ENCODE results near the gene NADK2. TPM values are rescaled to one million over a fixed set of nuclear protein-coding genes. Genes with fewer than 3 reads are reported as not detected.
"Not testable (repeated sequence)": the region's sequence is repeated elsewhere in the genome, so short reads cannot be mapped to it uniquely, and the experiment has no call there.

The NADK2 gene
- total RNA-seq, 2 donors from 2014 or later: 21.6 to 37.9 TPM

DNA sequence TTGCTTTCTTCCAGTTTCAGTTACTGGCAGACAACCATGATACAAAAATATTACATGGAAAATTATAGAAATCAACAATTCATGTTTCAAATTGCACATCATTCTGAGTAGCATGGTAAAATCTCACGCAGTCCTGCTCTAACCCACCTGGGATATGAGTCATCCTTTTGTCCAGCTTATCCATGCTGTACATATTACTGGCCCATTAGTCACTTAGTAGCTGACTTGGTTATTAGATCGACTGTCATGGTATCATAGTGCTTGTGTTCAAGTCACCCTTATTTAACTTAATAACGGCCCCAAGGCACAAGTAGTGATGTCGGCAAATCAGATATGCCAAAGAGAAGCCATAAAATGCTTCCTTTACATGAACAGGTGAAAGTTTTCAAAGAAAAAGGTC, 41.2 kb downstream of the NADK2 start:
- no peak for DNase-seq (ENCODE audit: low spot score)
- Histone ChIP-seq H3K4me3 (no peak overlapping the region), H3K27me3 (replicated peaks; ENCODE audit: insufficient read depth) (no peaks in the 10 kb centered on the region), H3K36me3 (no peaks in the 10 kb centered on the region), H3K27ac (no peak overlapping the region), H3K4me1 (replicated peaks) (no peaks in the 10 kb centered on the region), H3K9me3 (no peaks in the 10 kb centered on the region)
- WGBS: 82% methylated on average over 4 of the region's 4 CpGs
- TF ChIP-seq, protein P1, sequence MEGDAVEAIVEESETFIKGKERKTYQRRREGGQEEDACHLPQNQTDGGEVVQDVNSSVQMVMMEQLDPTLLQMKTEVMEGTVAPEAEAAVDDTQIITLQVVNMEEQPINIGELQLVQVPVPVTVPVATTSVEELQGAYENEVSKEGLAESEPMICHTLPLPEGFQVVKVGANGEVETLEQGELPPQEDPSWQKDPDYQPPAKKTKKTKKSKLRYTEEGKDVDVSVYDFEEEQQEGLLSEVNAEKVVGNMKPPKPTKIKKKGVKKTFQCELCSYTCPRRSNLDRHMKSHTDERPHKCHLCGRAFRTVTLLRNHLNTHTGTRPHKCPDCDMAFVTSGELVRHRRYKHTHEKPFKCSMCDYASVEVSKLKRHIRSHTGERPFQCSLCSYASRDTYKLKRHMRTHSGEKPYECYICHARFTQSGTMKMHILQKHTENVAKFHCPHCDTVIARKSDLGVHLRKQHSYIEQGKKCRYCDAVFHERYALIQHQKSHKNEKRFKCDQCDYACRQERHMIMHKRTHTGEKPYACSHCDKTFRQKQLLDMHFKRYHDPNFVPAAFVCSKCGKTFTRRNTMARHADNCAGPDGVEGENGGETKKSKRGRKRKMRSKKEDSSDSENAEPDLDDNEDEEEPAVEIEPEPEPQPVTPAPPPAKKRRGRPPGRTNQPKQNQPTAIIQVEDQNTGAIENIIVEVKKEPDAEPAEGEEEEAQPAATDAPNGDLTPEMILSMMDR (IDR thresholded peaks at IDR 0.05): no peak
- TF ChIP-seq POLR2AphosphoS5 (IDR thresholded peaks at IDR 0.05) (no peak), POLR2A (IDR thresholded peaks at IDR 0.05) (no peak)
- intact Hi-C loops (cut with DNase I): no loop called here

DNA sequence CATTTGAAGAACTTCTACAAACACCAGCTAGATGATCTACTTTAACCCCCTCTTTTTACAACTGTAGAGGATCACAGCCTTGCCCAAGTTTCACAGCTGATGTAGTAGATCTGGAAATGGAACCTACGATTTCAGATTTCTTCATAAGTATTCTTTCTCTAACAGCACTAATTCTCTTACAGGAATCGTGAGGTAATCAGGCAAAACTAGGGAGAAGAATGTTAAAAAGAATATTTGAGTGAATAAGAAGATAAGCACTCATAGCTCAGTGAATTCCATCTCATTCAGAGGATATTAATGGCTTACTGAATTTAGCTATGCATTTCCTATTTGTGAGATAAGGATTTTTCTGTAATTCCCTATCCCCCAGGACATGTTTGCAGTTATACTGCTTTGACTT, 42.1 kb downstream of the NADK2 start:
- H3K27me3 ChIP-seq (replicated peaks; ENCODE audit: insufficient read depth): no peaks in the 10 kb centered on the region
- TF ChIP-seq, protein P1 (IDR thresholded peaks at IDR 0.05): no peak
- TF ChIP-seq POLR2AphosphoS5 (IDR thresholded peaks at IDR 0.05) (no peak), POLR2A (IDR thresholded peaks at IDR 0.05) (no peak)
- no peak for DNase-seq (ENCODE audit: low spot score)
- no peak overlapping the region for H3K4me3 ChIP-seq
- intact Hi-C loops (cut with DNase I): no loop called here
- 90% methylated on average over 2 of the region's 2 CpGs for WGBS
- no peaks in the 10 kb centered on the region for H3K9me3 ChIP-seq
- no peak overlapping the region for H3K27ac ChIP-seq
- no peaks in the 10 kb centered on the region for H3K36me3 ChIP-seq
- no peaks in the 10 kb centered on the region for H3K4me1 ChIP-seq (replicated peaks)

DNA sequence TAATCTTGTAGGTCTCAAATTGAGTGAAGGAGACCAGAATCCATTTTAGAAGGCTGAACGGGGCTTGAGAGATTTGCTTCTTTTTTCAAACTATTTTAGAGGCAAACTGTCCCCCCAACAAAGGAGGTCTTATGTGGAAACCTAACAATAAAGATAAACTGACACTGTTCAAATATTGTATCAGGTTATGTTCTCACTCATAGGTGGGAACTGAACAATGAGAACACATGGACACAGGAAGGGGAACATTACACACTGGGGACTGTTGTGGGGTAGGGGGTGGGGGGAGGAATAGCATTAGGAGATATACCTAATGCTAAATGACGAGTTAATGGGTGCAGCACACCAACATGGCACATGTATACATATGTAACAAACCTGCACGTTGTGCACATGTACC, 42.9 kb downstream of the NADK2 start:
- H3K4me1 ChIP-seq (replicated peaks); H3K27ac ChIP-seq; DNase-seq (ENCODE audit: low spot score); H3K27me3 ChIP-seq (replicated peaks; ENCODE audit: insufficient read depth); H3K4me3 ChIP-seq; intact Hi-C loops (cut with DNase I); H3K36me3 ChIP-seq; H3K9me3 ChIP-seq: not testable (repeated sequence)
- 73% methylated on average over 3 of the region's 3 CpGs for WGBS

DNA sequence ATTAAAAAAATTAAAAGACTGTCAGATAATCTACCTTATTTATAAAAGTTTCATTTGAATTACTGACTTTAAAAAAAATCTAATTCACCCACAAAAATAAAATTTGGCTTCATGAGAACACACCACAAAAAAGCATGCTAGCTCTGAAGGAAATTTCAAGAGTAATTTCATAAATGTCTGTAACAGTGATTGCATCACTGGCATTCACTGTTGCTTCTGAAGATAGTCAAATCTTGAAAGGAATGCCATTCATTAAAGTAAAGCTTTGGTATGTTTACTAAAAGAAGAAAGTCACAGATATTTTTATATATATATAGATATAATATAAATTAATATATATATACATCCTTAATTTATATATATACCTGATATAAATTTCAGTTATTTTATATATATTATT, 43.4 kb downstream of the NADK2 start:
- DNase-seq (ENCODE audit: low spot score): no peak
- H3K36me3 ChIP-seq: no peaks in the 10 kb centered on the region
- H3K9me3 ChIP-seq: no peaks in the 10 kb centered on the region
- intact Hi-C loops (cut with DNase I): no loop called here
- no peaks in the 10 kb centered on the region for H3K4me1 ChIP-seq (replicated peaks)
- H3K4me3 ChIP-seq: no peak overlapping the region
- no peak overlapping the region for H3K27ac ChIP-seq
- TF ChIP-seq POLR2AphosphoS5 (IDR thresholded peaks at IDR 0.05) (no peak), POLR2A (IDR thresholded peaks at IDR 0.05) (no peak)
- TF ChIP-seq, protein P1 (IDR thresholded peaks at IDR 0.05): no peak
- H3K27me3 ChIP-seq (replicated peaks; ENCODE audit: insufficient read depth): no peaks in the 10 kb centered on the region

DNA sequence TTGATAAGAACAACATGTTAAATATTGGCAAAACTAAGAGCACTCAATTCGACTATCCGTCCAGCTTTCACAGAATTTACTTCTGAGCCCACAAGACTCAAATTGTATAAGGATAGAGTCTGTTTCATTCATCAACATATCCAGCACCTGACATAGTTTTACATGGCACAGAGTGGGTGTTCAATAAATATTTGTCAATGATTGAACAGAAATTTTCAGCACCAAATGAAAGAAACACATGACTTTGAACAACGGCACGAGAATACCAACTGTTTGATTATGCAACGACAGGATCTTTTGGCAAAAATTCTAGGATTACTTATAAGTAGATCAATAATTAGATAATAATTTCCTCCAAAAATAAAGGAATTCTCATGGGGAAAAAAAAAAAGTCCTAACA, 48.0 kb downstream of the NADK2 start:
- intact Hi-C loops (cut with DNase I): no loop called here
- H3K36me3 ChIP-seq: no peaks in the 10 kb centered on the region
- WGBS: 97% methylated on average over 5 of the region's 5 CpGs
- no peaks in the 10 kb centered on the region for H3K9me3 ChIP-seq
- H3K27me3 ChIP-seq (replicated peaks; ENCODE audit: insufficient read depth): no peaks in the 10 kb centered on the region
- TF ChIP-seq POLR2AphosphoS5 (IDR thresholded peaks at IDR 0.05) (no peak), POLR2A (IDR thresholded peaks at IDR 0.05) (no peak)
- TF ChIP-seq, protein P1 (IDR thresholded peaks at IDR 0.05): no peak
- H3K27ac ChIP-seq: no peak overlapping the region
- H3K4me1 ChIP-seq (replicated peaks): no peaks in the 10 kb centered on the region
- DNase-seq (ENCODE audit: low spot score): no peak
- no peak overlapping the region for H3K4me3 ChIP-seq

DNA sequence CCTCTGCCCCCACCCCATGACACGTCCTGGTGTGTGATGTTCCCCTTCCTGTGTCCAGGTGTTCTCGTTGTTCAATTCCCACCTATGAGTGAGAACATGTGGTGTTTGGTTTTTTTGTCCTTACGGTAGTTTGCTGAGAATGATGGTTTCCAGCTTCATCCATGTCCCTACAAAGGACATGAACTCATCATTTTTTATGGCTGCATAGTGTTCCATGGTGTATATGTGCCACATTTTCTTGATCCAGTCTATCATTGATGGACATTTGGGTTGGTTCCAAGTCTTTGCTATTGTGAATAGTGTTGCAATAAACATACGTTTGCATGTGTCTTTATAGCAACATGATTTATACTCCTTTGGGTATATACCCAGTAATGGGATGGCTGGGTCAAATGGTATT, 57.3 kb downstream of the NADK2 start:
- WGBS: 67% methylated on average over 4 of the region's 4 CpGs
- H3K4me3 ChIP-seq; H3K9me3 ChIP-seq; H3K4me1 ChIP-seq (replicated peaks); H3K36me3 ChIP-seq; H3K27ac ChIP-seq; DNase-seq (ENCODE audit: low spot score); H3K27me3 ChIP-seq (replicated peaks; ENCODE audit: insufficient read depth); intact Hi-C loops (cut with DNase I): not testable (repeated sequence)
